NCI-H82 (cell line): Measurements from ENCODE around the gene VANGL1.

Experiments
- DNase-seq: peaks from one replicate; lab custom pipeline; 2025; lab: John Stamatoyannopoulos, UW

Gene VANGL1

GRCh38 chr1:115744646-115745275, 103.0 kb downstream of the VANGL1 start:
- no peak for DNase-seq

GRCh38 chr1:115746021-115746690, 104.4 kb downstream of the VANGL1 start:
- DNase-seq = no peak
